RCC 7860 (cell line): ENCODE results near the gene PTPRE.

Source experiments
- DNase-seq: peaks from one replicate; pipeline ENCODE4 v3.0.0-alpha.2; 2015; ENCODE audit warnings: low spot score
- FAIRE-seq: peaks from 2 replicates; lab custom pipeline; 2012; peaks lifted over from hg19 to GRCh38; lab: Jason Lieb, UNC

The PTPRE gene

DNA sequence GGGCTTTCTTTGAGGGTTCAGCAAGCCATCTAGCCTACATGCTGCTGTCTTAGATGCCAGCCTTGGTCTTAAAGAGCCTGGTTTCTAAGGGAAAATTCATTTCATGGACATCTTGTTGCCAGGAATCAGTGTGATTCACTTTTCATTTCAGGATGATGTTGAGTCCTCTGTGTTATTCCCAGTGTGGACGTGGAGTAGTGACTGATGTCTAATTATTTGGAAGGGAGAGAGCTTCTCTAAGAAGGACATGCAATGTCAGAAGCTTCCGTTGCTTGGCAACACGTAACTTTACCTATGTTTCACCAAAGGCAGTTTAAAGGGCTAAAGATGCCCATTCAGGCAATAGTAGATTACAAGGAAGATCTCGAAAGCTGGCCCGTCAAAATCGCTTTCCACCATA lies 89.0 kb downstream of the PTPRE start:
- no peak for FAIRE-seq

DNA sequence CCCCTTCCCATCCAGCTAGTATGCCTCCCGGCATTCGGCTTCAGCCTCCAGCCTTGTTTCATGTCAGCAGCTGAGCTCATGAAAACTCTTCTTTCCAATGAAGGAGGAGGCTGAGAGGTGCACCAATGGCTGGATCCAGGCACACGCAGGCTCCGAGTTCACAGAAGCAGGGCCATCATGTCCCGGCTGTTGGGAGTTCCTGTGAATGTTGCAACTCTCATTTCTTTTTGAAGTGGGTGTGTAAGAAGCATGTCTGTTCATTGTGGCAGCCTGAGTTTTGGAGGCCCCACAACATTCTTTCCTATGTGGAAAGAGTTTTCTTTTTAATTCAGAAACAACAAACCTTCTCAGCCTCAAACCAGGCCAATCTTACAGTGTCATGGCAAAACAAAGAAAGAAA lies 89.7 kb downstream of the PTPRE start:
- FAIRE-seq, result no peak
- DNase-seq, result no peak

More for the DNA sequence above, 89.0 kb downstream of the PTPRE start:
- DNase-seq, result no peak

DNA sequence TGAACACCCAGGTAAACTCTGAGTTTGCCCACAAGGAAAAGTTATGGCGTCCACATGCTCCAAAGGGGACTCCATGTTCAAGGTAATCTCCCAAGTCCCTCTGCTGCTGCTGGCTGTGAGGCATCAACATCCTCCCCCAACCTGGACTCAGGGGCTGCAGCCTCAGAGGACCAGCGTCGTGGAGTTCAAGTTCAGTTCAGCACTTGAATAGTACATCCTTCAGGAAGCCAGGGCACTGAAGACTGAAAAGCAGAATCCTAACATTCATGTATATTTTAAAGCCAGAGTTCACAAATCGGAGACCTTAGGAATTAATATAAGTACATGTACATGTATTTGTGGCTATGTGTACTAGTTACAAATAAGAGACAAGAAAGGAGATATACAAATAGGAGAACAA lies 90.4 kb downstream of the PTPRE start:
- DNase-seq, result no peak
- FAIRE-seq, result no peak

DNA sequence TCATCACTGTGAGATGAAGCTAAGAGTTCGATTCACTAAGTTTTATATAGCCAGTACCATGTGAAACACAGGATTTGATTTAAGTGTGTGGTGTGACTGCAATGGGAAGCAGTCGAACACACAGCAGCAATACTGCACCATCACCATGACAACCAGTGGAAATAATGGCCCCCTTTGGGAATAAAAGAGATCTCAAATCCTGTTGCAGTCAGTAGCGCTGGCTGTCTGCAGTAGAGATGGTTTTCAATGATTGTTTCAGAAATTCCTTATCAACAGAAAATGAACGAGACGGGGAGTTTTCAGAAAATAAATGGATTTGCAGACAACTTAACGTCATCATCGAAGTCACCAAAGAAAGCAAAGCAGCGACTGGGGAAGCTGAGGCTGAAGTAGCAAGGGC lies 91.0 kb downstream of the PTPRE start:
- no peak for DNase-seq

DNA sequence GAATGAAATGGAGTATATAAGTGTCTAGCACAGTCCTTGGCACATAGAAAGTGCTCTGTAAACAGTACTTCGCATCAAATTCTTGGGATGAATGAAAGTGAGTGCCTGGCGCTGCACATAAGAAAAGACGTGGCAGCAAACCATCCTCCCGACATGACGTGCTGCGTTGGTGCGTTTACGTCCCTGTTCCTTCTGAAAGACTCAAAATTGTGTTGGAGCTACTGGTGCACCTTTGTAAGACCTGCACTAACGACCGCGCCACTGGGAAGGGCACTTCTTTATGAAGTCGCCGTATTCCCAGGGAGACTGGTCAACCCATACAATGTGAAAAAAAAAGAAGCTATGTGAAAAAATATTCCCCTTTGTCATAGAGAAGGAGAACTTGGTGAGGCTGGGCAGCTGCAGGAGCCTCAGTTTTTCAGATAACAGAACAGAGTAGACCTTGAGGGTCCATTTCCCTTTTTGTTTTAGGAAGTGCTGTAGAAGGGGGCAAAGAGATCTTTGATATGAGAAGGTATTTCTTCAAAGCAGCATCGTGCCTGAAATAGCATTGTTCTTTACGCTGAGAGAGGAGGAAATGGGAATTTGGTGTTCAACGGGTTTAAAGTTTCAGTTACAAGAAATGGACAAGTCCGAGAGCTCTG lies 91.7 kb downstream of the PTPRE start:
- FAIRE-seq (no peak), DNase-seq (no peak)

More for the DNA sequence above, 91.0 kb downstream of the PTPRE start:
- FAIRE-seq, result no peak

DNA sequence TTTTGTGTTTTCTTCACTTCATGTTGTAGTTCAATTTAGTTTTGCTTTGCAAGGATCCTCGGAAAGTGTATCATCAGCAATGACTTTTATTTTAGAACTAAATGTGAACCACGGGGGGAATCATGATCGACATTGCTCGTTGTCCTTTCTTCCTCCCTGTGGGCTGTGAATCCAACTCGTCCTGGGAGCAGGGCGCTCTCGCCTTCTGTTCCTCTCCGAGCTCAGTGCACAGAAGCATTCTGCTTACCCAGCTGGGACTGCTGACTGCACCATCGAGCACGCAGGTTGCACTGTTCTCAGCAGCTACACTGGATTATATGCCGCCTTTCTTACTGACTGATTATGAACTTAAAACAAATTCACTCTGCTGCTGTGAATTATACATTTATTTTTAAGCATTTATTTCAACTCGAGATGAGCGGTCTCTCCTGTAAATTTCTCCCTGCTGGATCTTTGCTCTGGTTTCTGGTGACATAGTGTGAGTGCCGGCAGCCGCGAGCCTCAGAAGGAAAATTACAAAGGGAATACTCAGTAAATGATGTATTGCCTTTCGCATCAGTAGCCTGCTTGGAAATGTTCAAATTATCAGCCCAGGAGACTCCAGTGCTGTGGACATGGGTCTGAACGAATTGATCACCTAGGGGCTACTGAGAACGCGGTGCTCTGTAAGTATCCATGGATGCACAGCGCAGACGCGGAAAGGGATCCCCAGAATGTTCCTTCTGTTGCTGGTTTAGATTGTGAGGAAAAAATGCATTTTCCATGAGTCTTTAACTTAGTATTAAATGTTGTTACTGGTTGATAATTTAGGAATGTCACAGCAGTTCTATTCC lies 92.6 kb downstream of the PTPRE start:
- FAIRE-seq (no peak), DNase-seq (no peak)

DNA sequence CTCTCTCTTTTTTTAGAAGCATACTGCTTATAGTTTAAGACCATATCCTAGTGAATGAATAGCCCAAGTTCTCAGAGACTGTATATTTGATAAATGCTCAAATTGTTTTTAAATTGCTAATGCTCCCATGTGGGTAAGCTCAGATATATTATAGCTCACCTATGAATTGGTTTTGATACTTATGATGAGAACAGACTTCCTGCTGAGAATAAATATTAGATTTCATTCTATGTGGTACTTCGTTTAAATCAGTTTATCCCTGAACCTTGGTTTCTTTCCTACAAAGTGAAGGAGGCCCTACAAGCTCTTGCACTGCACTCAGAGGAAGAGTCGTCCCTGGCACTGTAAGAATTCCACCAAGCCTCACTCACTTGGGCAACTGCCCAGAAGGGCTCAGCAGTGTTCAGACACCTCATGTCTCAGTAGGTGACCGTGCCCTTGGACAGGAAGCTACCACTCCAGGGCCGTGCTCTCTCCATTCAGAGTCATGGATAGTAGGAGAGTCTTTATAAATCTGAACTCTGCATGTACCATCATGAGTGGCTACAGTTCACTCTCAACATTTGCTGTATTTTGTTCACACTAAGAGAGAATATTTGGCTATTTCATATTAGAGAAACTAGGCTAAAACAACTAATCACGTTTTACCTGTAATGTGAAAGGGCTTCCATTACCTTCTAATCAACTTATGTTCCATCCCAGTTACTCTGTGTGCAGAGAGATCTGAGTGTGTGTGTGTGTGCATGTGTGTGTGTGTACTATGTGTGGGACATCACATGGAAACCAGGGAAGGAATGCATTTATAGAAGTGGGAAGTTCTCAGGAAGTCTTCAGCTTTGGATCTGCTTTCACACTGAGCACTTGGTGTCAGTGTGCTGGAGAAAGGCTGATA lies 93.8 kb downstream of the PTPRE start:
- DNase-seq (peak; percentile 77), FAIRE-seq (peak; percentile 88)

DNA sequence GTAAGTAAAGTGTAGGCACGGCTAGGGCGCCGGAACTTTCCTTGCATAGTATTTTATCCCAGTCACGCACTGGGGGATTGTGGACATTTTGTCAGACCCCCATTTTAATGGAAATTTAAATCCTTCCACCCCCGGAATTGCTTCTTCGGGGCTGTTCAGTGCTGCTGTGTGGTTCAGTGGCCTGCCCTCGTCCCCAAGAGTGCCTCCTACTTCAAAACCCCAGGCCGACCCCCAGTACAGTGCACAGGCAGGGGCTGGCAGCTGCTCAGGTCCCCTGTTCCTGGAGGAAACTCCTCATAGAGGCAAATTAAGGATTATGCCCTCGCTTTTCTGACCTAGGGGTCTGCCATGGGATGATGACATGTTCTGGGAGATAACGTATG lies 94.5 kb downstream of the PTPRE start:
- no peak for FAIRE-seq

DNA sequence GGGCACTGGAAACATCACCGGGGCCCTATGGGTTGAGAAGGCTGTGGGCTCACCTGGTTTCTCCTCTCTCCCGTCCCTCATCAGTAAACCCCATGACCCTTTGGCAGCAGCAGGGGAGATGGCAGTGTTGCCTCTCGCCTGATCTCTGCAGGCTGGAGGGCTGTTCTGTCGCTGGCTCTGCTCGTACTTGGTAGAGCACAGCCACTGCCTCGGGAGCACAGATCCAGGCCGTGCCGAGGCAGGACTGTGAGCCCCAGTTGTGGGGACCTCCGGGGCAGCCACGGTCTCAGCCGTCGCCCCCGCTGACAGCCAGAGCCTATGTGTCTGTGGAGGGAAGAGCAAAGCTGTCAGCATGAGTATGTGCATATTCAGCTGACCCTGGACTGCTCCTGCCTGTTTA lies 94.9 kb downstream of the PTPRE start:
- FAIRE-seq, result no peak
- DNase-seq, result no peak

More for the DNA sequence above, 94.5 kb downstream of the PTPRE start:
- DNase-seq, result no peak

DNA sequence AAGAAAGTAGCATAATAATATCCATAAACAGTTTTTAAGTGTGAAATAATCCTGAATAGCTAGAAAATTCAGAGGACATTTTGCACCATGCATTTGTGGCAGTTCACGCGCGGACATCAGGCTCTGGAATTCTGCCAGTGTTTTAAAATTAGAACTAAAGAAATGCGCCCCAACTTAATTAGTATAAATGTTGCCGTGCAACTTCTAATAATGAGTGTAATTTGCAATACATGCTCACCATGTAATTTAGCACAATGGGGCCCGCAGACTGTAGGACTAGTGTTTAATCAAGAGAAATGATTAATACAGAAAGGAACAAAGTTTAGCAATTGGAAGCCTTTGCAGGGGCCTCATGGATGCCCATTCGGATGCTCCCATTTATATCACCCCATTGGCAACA lies 96.6 kb downstream of the PTPRE start:
- no peak for FAIRE-seq
- DNase-seq, result no peak

DNA sequence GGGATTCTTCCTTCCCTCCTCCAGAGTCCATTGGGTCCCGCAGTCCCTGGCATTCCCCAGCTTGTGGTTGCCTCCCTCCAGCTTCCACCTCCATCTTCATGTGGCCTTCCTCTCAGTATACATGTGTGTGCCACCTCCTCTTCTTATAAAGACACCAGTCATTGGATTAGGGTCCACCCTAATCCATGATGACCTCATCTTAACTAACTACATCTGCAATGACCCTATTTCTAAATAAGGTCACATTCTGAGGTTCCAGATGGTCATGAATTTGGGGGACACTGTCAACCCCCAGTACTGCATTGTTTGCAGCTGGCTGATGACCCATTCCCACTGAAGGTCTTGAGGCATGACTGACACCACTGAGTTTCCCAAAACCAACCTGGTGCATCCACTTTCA lies 99.0 kb downstream of the PTPRE start:
- FAIRE-seq, result no peak
- no peak for DNase-seq

DNA sequence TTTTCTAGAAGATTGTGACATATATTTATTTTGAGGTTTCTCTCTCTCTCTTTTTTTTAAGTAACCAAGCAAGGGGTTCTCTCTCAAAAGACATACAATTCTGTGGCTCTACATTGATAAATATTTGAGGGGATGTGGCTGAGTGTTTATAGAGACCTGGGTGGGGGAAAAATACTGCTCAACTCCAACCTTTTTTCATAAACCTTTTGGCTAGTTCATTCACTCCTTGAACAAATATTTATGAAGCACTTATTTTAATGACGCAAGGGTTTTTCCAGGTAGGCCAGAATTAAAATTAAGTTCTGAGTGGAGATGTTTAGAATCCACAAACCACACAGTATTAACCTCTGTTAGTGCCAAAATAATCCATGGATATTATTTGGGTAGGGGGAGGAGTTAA lies 100.2 kb downstream of the PTPRE start:
- DNase-seq (no peak), FAIRE-seq (no peak)

DNA sequence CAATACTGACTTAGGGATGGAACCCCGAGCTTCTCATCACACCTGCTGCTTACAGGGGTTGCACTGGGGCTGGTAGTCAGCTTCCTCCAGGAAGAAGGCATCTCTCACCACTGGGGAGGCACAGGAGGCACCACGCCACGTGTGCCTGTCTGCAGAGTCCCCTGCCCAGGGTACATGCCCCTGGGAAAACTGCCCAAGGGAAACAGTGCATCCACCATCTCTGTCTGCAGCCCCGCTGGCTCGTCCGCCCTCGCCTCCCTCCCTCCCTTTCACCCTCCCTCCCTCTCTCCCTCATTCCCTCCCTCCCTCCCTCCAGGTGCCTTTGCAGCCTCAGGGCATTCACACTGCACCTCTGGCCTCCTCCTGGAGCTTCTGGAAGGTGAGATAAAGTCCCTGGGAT lies 101.1 kb downstream of the PTPRE start:
- FAIRE-seq (no peak), DNase-seq (no peak)

DNA sequence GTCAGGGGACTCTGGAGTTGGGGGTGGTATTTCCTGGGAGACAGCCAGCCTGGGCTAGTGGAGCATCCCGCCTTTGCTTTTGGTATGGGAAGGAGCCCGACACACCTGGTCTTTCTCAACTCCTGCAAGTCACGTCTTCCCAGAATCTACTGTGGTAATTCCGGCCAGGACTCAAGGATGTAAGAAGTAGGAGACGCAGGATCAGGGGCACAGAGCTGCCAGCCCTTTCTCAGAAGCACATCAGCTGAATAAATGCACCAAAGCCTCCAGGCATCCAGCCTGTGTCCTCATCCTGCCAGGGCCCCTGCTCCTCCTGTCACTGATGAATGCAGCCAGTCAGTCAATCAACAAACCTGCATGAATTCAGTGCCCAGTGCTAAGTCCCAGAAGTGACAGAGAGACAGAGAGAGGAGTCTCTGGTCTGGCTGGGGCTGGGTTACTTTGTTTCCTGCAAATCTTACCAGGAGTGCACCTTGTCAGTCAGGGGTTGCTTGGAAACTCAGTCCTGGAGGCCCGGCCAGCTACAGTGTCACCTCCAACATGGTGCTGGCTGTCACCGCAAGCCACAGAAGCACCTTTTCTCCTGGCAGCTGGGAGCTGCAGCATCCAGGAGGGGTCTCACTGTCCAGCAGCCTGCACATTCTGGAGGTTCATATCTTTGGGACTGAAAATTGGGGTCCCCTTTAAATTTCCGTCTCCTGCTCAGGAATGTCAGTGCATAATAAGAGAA lies 101.8 kb downstream of the PTPRE start:
- DNase-seq (no peak), FAIRE-seq (no peak)

DNA sequence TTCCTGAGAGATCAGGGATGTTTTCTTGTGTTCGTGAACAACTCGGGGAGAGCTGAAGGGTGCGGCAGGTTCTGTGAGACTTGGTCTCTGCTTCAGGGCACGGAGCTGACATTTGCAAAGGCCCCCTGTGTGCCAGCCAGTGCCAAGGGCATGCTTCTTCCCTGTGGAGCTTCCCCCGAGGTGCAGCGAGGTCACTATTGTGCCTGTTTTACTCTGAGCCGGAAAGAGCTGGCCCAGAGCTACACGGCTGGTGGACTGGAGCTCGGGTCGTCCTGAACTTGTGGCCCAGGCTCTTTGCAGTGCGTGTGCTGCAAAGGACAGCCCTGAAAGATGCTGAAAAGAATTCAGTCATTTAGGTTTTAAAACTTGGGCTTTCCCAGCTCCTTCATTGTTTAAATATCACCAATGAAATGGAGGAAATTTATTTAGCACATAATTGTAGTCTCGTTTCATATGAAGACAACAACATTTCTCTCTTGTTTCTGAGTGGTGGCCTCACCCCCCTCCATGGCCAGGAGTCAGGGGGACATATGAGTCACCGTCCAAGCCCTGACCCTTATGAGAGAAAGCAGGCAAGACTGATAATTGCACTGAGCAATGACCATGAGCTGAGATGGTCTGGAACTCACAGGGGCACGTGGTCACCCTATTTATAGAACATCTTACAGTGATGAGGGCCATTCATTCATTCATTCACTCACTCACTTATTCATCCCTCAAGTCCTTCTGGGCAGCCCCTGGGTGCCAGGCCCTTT lies 102.6 kb downstream of the PTPRE start:
- DNase-seq (peak; percentile 43), FAIRE-seq (no peak)

DNA sequence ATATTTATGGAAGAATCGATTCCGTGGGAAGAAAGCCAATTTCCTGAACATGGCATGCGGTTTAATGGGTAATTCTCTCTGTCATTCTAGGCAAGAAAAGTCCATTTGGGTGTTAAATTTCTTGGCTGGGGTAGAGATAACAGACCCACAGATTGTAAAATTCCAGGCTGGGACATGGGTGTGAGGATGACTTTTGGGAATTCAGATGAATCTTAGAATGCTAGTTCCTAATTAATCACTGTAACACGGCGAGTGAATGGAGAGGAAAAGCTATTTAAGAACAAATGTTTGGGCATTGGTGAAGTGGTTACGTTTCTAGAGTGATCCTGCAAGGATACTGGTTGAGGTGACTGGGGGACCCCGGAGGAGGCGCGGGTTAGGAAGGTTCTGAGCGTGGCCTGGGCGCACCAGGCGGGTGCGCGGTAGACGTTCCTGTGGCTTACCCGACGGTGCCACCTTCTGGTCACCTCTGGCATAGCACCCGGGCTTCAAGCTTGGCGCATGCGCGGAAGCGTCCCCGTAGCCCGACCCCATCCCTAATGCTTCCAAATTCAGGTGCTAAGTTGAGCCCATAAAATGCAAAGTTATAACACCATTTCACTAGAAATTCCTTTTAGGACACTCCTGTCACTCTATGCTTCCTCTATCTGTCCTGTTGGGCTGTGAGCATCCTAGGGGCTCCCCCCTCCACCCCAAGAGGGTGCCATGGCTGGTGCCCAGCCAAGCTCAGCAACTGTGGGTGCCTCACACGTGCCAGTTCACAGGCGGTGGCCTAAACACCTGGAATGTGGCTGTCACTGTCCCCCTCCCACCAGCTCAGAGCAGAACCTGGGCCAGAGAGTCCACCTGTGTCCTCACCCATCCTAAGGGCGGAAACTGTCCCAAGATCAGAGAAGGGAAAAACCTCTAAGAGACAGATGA lies 104.4 kb downstream of the PTPRE start:
- FAIRE-seq (peak; percentile 38), DNase-seq (peak; percentile 45)

DNA sequence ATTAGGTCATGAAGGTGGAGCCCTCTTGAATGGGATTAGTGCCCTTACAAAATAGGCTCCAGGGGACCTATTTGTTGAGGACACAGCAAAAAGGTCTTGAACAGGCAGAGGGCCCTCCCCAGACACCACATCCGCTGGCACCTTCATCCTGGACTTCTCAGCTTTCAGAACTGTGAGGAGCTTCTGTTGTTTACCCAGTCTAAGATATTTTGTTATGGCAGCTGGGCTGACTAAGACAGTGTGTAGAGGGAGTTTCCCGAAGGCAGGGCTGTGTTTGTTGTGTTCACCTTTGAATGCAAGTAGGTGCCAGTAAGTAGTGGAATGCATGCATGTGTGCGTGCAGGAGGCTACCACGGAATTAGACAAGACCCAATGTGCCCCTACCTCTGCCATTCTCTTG lies 106.7 kb downstream of the PTPRE start:
- FAIRE-seq (no peak), DNase-seq (no peak)

DNA sequence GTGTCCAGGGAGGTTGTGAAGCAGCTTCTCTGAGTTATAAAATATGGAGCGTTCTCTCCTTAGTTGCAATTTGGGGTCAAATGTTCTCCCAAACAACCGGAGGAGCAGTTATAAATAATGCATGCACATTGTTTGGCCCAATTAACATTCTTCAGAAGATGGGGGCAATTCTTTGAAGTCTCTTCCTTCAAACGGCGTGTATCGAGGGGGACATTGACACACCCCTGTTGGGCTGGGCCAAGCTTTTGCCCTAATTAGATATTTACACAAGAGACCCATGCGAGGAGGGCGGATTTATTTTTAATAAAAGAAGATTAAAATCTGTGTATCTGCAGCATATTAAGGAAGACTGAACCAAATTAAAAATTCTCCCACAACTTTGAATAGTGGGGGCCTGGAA lies 107.3 kb downstream of the PTPRE start:
- no peak for FAIRE-seq
- DNase-seq, result no peak

DNA sequence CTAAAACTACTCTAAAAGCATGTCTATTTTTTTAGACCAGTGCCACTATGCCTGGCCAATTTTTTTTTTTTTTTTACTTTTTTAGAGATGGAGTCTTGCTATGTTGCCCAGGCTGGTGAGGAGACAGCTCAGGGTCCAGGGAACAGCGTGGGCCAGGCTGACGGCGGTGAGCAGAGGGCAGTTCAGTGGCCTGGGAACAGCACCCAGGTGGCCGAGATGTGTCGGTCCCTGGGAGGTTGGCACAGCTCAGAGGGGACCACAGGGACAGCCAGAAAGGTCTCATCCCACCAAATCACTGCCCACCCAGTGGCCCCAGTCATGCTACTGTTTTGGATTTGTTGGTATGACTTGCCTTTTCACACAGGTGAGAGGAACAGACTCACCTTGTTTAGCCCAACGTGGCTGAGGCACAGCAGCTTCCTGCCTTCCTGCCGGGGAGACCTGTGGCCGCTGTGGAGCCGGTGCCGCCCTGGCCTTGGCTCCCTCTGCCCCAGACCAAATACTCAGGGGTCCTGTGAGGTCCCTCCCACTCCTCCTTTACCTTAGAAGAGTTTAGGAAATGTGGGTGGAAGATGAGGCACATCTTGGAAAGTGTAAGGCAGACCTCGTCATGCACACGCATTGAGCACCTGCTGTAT lies 109.6 kb downstream of the PTPRE start:
- FAIRE-seq (no peak), DNase-seq (no peak)
